ENCODE measurements around the gene TNRC6B. TPM values are rescaled to one million over a fixed set of nuclear protein-coding genes. Genes with fewer than 3 reads are reported as not detected.
A peak's percentile ranks its signal among the peaks of the same experiment; 100 is the strongest.

TNRC6B gene
- total RNA-seq, 2 donors from 2014 or later = 25.0 to 27.1 TPM

- no peak for DNase-seq (ENCODE audit: low spot score)
- Histone ChIP-seq H3K27ac (no peak overlapping the region), H3K27me3 (no peaks in the 10 kb centered on the region), H3K9me3 (no peaks in the 10 kb centered on the region), H3K36me3 (peaks cover 7% of the 10 kb centered on the region), H3K4me3 (no peak overlapping the region), H3K4me1 (no peaks in the 10 kb centered on the region)
- TF ChIP-seq CTCF (IDR thresholded peaks at IDR 0.05) = no peak
Observed at GRCh38 chr22:40334899-40335298, 157.2 kb downstream of the TNRC6B start.

GRCh38 chr22:40335358-40335757, 157.6 kb downstream of the TNRC6B start:
- Histone ChIP-seq H3K4me3 (no peak overlapping the region), H3K4me1 (no peaks in the 10 kb centered on the region)
- TF ChIP-seq CTCF (IDR thresholded peaks at IDR 0.05) = no peak

GRCh38 chr22:40340044-40340443, 162.3 kb downstream of the TNRC6B start:
- H3K27ac ChIP-seq = no peak overlapping the region
- H3K27me3 ChIP-seq = no peaks in the 10 kb centered on the region
- no peak overlapping the region for H3K4me3 ChIP-seq
- DNase-seq (ENCODE audit: low spot score) = no peak
- no peaks in the 10 kb centered on the region for H3K36me3 ChIP-seq
- H3K4me1 ChIP-seq = no peaks in the 10 kb centered on the region
- no peak for TF ChIP-seq CTCF (IDR thresholded peaks at IDR 0.05)
- no peaks in the 10 kb centered on the region for H3K9me3 ChIP-seq

More at GRCh38 chr22:40335358-40335757, 157.6 kb downstream of the TNRC6B start:
- Histone ChIP-seq H3K36me3 (peaks cover 7% of the 10 kb centered on the region), H3K27ac (no peak overlapping the region), H3K9me3 (no peaks in the 10 kb centered on the region), H3K27me3 (no peaks in the 10 kb centered on the region)
- DNase-seq (ENCODE audit: low spot score) = no peak

GRCh38 chr22:40341604-40342003, 163.9 kb downstream of the TNRC6B start:
- Histone ChIP-seq H3K4me1 (peaks cover 0 to 8% of the 10 kb centered on the region in 2 donors), H3K9me3 (no peaks in the 10 kb centered on the region), H3K36me3 (no peaks in the 10 kb centered on the region), H3K27me3 (no peaks in the 10 kb centered on the region), H3K27ac (no peak overlapping the region), H3K4me3 (no peak overlapping the region)
- DNase-seq (ENCODE audit: low spot score) = no peak
- TF ChIP-seq CTCF (IDR thresholded peaks at IDR 0.05) = no peak

- no peak for DNase-seq (ENCODE audit: low spot score)
- no peak for TF ChIP-seq CTCF (IDR thresholded peaks at IDR 0.05)
- Histone ChIP-seq H3K9me3 (no peaks in the 10 kb centered on the region), H3K4me1 (peaks cover 0 to 16% of the 10 kb centered on the region in 2 donors), H3K4me3 (no peak overlapping the region), H3K27me3 (no peaks in the 10 kb centered on the region), H3K27ac (no peak overlapping the region), H3K36me3 (peaks cover under 1% of the 10 kb centered on the region)
Observed at GRCh38 chr22:40342521-40342920, 164.8 kb downstream of the TNRC6B start.

GRCh38 chr22:40345271-40345670, 167.5 kb downstream of the TNRC6B start:
- Histone ChIP-seq H3K27me3 (no peaks in the 10 kb centered on the region), H3K4me3 (peak overlapping the region; percentile 70 to 72), H3K36me3 (peaks cover 11% of the 10 kb centered on the region), H3K27ac (no peak overlapping the region), H3K4me1 (peaks cover 0 to 25% of the 10 kb centered on the region in 2 donors), H3K9me3 (no peaks in the 10 kb centered on the region)
- TF ChIP-seq CTCF (IDR thresholded peaks at IDR 0.05) = no peak
- DNase-seq (ENCODE audit: low spot score) = no peak
